IPS-18a (cell line): ENCODE measurements around the gene TLR1.
"Not testable (repeated sequence)": the region's sequence is repeated elsewhere in the genome, so short reads cannot be mapped to it uniquely, and the experiment has no call there.

ENCODE experiments used
- H3K27ac ChIP-seq: one replicate; pipeline ENCODE4 v1.5.1; 2013; ENCODE audit warnings: low read length
- H3K27me3 ChIP-seq: one replicate; pipeline ENCODE4 v1.6.1; 2013; ENCODE audit warnings: mild to moderate bottlenecking, low read length; ENCODE audit not compliant: control insufficient read depth, insufficient read depth
- H3K36me3 ChIP-seq: one replicate; pipeline ENCODE4 v1.6.1; 2013; ENCODE audit warnings: low read depth, low read length; ENCODE audit not compliant: control insufficient read depth
- H3K4me1 ChIP-seq: one replicate; pipeline ENCODE4 v1.6.1; 2013; ENCODE audit warnings: low read depth, low read length; ENCODE audit not compliant: control insufficient read depth
- H3K4me3 ChIP-seq: one replicate; pipeline ENCODE4 v1.5.1; 2013; ENCODE audit warnings: low read length
- H3K9ac ChIP-seq: one replicate; pipeline ENCODE4 v1.6.1; 2013; ENCODE audit warnings: mild to moderate bottlenecking, low read length, moderate library complexity
- H3K9me3 ChIP-seq: one replicate; pipeline ENCODE4 v1.6.1; 2013; ENCODE audit warnings: low read depth, low read length; ENCODE audit not compliant: control insufficient read depth

The TLR1 gene

GRCh38 chr4:38822748-38823303, 18.2 kb upstream of the TLR1 start:
- Histone ChIP-seq H3K9ac (no peak overlapping the region), H3K27ac (no peak overlapping the region), H3K4me1 (no peaks in the 10 kb centered on the region), H3K27me3 (no peaks in the 10 kb centered on the region), H3K4me3 (no peak overlapping the region), H3K9me3 (no peaks in the 10 kb centered on the region), H3K36me3 (no peaks in the 10 kb centered on the region)

GRCh38 chr4:38821739-38822138, 17.1 kb upstream of the TLR1 start:
- Histone ChIP-seq H3K27ac (no peak overlapping the region), H3K27me3 (no peaks in the 10 kb centered on the region), H3K4me3 (no peak overlapping the region), H3K9me3 (no peaks in the 10 kb centered on the region), H3K36me3 (no peaks in the 10 kb centered on the region), H3K9ac (no peak overlapping the region), H3K4me1 (no peaks in the 10 kb centered on the region)

- no peaks in the 10 kb centered on the region for H3K36me3 ChIP-seq
- no peak overlapping the region for H3K9ac ChIP-seq
- H3K4me1 ChIP-seq, result no peaks in the 10 kb centered on the region
- no peak overlapping the region for H3K4me3 ChIP-seq
- H3K27me3 ChIP-seq, result no peaks in the 10 kb centered on the region
- no peaks in the 10 kb centered on the region for H3K9me3 ChIP-seq
- no peak overlapping the region for H3K27ac ChIP-seq
Observed at GRCh38 chr4:38820329-38821061, 15.9 kb upstream of the TLR1 start.

- Histone ChIP-seq H3K4me1 (no peaks in the 10 kb centered on the region), H3K27ac (no peak overlapping the region), H3K9ac (no peak overlapping the region), H3K4me3 (no peak overlapping the region), H3K27me3 (no peaks in the 10 kb centered on the region), H3K36me3 (no peaks in the 10 kb centered on the region), H3K9me3 (no peaks in the 10 kb centered on the region)
Observed at GRCh38 chr4:38819569-38819968, 15.0 kb upstream of the TLR1 start.

GRCh38 chr4:38818441-38818976, 13.9 kb upstream of the TLR1 start:
- Histone ChIP-seq H3K9me3 (no peaks in the 10 kb centered on the region), H3K9ac (no peak overlapping the region), H3K4me1 (no peaks in the 10 kb centered on the region), H3K4me3 (no peak overlapping the region), H3K36me3 (no peaks in the 10 kb centered on the region), H3K27ac (no peak overlapping the region), H3K27me3 (no peaks in the 10 kb centered on the region)

GRCh38 chr4:38815885-38816782, 11.5 kb upstream of the TLR1 start:
- H3K9me3 ChIP-seq, result no peaks in the 10 kb centered on the region
- H3K4me1 ChIP-seq, result no peaks in the 10 kb centered on the region
- no peak overlapping the region for H3K9ac ChIP-seq
- H3K27me3 ChIP-seq, result no peaks in the 10 kb centered on the region
- no peak overlapping the region for H3K27ac ChIP-seq
- no peak overlapping the region for H3K4me3 ChIP-seq
- H3K36me3 ChIP-seq, result no peaks in the 10 kb centered on the region

- no peaks in the 10 kb centered on the region for H3K36me3 ChIP-seq
- H3K9ac ChIP-seq, result no peak overlapping the region
- H3K27ac ChIP-seq, result no peak overlapping the region
Observed at GRCh38 chr4:38814386-38814785, 9.8 kb upstream of the TLR1 start.

GRCh38 chr4:38811297-38811696, 6.7 kb upstream of the TLR1 start:
- no peak overlapping the region for H3K9ac ChIP-seq
- H3K27ac ChIP-seq, result no peak overlapping the region
- H3K27me3 ChIP-seq, result no peaks in the 10 kb centered on the region
- H3K4me1 ChIP-seq, result no peaks in the 10 kb centered on the region
- no peak overlapping the region for H3K4me3 ChIP-seq
- no peaks in the 10 kb centered on the region for H3K9me3 ChIP-seq
- H3K36me3 ChIP-seq, result no peaks in the 10 kb centered on the region

More at GRCh38 chr4:38814386-38814785, 9.8 kb upstream of the TLR1 start:
- Histone ChIP-seq H3K4me3 (no peak overlapping the region), H3K9me3 (no peaks in the 10 kb centered on the region), H3K4me1 (no peaks in the 10 kb centered on the region), H3K27me3 (no peaks in the 10 kb centered on the region)

GRCh38 chr4:38807462-38807861, 2.9 kb upstream of the TLR1 start:
- H3K4me1 ChIP-seq, H3K36me3 ChIP-seq, H3K27me3 ChIP-seq, H3K27ac ChIP-seq, H3K4me3 ChIP-seq, H3K9me3 ChIP-seq, H3K9ac ChIP-seq: not testable (repeated sequence)

- H3K9me3 ChIP-seq, H3K36me3 ChIP-seq, H3K4me3 ChIP-seq, H3K9ac ChIP-seq, H3K4me1 ChIP-seq, H3K27me3 ChIP-seq, H3K27ac ChIP-seq: not testable (repeated sequence)
Observed at GRCh38 chr4:38806251-38806650, 1.7 kb upstream of the TLR1 start.

- Histone ChIP-seq H3K27ac (no peak overlapping the region), H3K4me1 (no peaks in the 10 kb centered on the region), H3K27me3 (no peaks in the 10 kb centered on the region), H3K4me3 (no peak overlapping the region), H3K9ac (no peak overlapping the region), H3K36me3 (no peaks in the 10 kb centered on the region), H3K9me3 (peaks cover 8% of the 10 kb centered on the region)
Observed at GRCh38 chr4:38805530-38806145, 1.0 kb upstream of the TLR1 start.
